ENCODE measurements around the gene F9.

- TF ChIP-seq POLR2AphosphoS5 (IDR thresholded peaks at IDR 0.05; ENCODE audit: low read depth, low read length): no peak
- no peak for TF ChIP-seq TAF1 (IDR thresholded peaks at IDR 0.05; ENCODE audit: borderline replicate concordance, insufficient read depth, low read length)
- TF ChIP-seq SIN3A (IDR thresholded peaks at IDR 0.05; ENCODE audit: borderline replicate concordance, insufficient read depth, low read length): no peak
Observed at GRCh38 chrX:139495324-139495723, 35.2 kb upstream of the F9 start.

Data from PFSK-1 (cell line).